ENCODE measurements around the gene ATXN7L3B.
A peak's percentile ranks its signal among the peaks of the same experiment; 100 is the strongest.
"Not testable (repeated sequence)": the region's sequence is repeated elsewhere in the genome, so short reads cannot be mapped to it uniquely, and the experiment has no call there.

The ATXN7L3B gene, protein sequence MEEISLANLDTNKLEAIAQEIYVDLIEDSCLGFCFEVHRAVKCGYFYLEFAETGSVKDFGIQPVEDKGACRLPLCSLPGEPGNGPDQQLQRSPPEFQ

DNA sequence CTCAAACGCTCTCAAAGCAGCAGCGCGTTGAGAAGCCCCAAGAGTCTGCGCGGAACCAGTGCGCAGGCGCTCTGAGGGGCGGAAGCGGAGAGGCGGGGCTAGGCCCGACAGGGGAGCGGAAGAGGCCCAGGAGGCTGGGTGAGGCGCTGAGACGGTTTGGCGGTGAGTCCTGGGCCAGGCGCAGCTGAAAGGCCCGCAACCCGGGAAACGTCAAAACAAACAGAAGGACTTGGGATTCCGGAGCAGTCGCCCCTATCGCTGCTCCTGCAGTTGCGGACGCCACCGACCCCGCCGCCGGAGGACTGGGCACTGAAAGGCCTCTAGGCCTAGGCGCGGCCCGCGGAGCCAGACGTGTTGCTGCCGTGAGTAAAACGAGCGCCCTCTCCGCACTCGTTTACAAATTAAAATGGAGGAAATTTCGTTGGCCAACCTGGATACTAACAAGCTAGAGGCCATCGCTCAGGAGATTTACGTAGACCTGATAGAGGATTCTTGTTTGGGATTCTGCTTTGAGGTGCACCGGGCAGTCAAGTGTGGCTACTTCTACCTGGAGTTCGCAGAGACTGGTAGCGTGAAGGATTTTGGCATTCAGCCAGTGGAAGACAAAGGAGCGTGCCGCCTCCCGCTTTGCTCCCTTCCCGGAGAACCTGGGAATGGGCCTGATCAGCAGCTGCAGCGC, at the start of gene ATXN7L3B:
ATXN7L3B (plus strand) TSS at position 129 of the 679 bp plus-strand sequence; CDS start at position 407, 278 bp downstream.
- peak; percentile 91 for DNase-seq (ENCODE audit: low spot score)

GRCh38 chr12:74488134-74488533, 49.5 kb upstream of the ATXN7L3B start:
- no peak for DNase-seq (ENCODE audit: low spot score)

GRCh38 chr12:74489543-74489942, 48.1 kb upstream of the ATXN7L3B start:
- no peak for DNase-seq (ENCODE audit: low spot score)

GRCh38 chr12:74490390-74491064, 47.1 kb upstream of the ATXN7L3B start:
- DNase-seq (ENCODE audit: low spot score), result no peak

DNA sequence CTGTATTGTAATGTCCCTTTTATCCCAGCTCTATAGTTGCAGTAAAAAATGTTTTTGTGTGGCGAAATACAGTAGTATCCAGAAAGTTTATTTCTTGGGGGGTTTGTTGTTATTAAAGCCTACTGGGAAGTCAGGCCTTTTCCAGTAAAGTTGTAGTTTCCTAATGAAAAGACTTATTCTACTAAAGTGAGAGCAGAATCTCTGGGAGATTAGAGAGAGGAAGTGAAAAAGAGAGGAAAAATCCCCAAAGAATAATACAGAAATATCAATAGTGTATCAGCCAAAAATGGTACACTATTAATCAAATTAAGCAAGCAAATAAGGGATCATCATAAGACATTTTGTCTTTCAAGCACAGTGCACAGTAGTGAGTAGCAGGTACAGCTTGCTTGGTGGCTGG, 46.3 kb upstream of the ATXN7L3B start:
- no peak for DNase-seq (ENCODE audit: low spot score)

DNA sequence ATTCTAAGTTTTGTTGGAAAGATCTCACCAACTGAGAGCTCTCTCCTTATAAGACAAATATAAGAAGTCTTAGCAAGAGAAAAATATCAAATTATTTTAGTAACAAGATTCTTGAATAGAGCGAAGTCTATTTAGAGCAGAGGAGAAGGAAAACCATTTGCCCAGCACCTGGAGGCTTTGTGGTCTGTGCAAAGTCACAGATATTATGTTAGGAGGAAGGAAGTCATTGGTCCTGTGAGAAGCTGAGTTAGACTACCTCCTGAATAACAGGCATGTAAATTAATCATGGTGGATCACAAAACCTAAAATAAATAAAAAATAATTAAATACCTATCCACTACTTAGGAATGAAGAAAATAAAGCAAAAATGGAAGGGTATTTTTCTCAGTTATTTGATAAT, 38.4 kb upstream of the ATXN7L3B start:
- DNase-seq (ENCODE audit: low spot score), result no peak

- not testable (repeated sequence) for DNase-seq (ENCODE audit: low spot score)
These were observed 28.6 kb upstream of the ATXN7L3B start for GRCh38 chr12:74508873-74509657.

GRCh38 chr12:74509886-74510285, 27.7 kb upstream of the ATXN7L3B start:
- DNase-seq (ENCODE audit: low spot score), result no peak

GRCh38 chr12:74514098-74514872, 23.4 kb upstream of the ATXN7L3B start:
- no peak for DNase-seq (ENCODE audit: low spot score)

- no peak for DNase-seq (ENCODE audit: low spot score)
These were observed 21.8 kb upstream of the ATXN7L3B start for GRCh38 chr12:74515849-74516248.

GRCh38 chr12:74526535-74526934, 11.1 kb upstream of the ATXN7L3B start:
- DNase-seq (ENCODE audit: low spot score), result no peak

DNA sequence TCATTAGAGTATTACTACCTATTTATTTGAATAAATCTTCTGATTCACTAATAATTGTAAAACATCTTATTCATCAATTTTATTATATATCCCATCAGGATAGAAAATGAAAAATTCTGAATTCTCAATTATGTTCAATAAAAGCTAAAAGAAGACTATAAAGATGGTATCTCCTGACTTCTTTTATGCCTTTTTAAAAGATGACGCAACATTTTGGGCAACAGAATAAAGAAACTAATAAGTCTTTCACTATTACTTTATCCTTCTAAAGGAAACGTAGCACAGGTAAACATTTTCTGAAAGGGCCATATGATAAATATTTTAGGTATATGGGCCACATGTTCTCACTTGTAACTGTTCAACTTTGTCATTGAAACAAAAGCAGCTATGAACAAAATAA, 10.1 kb upstream of the ATXN7L3B start:
- no peak for DNase-seq (ENCODE audit: low spot score)

GRCh38 chr12:74530676-74531075, 7.0 kb upstream of the ATXN7L3B start:
- no peak for DNase-seq (ENCODE audit: low spot score)

GRCh38 chr12:74535536-74535935, 2.1 kb upstream of the ATXN7L3B start:
- no peak for DNase-seq (ENCODE audit: low spot score)

GRCh38 chr12:74537126-74537706, 419 bp upstream of the ATXN7L3B start:
- no peak for DNase-seq (ENCODE audit: low spot score)

- peak; percentile 38 for DNase-seq (ENCODE audit: low spot score)
These were observed 1.0 kb downstream of the ATXN7L3B start for GRCh38 chr12:74538491-74539258.

DNA sequence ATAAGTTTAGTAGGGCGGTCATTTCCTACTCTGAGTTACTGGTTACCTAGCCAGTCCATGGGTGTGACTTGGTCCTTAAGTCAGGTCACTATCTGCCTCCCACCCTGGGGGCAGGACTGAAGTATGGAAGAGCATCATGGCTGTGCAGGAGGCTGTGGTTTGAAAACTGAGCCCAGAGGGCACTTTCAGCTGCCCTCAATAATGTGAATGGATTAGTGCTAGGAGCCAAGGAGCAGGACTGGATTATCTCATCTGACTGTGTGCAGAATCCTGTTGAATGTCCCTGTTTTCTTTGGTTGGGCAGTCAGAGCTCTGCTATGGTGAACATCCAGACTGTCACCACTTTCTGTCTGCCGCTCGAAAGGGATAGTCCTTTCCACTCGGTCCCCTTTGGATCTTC, 1.6 kb downstream of the ATXN7L3B start:
- DNase-seq (ENCODE audit: low spot score), result no peak

- DNase-seq (ENCODE audit: low spot score), result peak; percentile 37
These were observed 2.3 kb downstream of the ATXN7L3B start for GRCh38 chr12:74539765-74540526.

DNA sequence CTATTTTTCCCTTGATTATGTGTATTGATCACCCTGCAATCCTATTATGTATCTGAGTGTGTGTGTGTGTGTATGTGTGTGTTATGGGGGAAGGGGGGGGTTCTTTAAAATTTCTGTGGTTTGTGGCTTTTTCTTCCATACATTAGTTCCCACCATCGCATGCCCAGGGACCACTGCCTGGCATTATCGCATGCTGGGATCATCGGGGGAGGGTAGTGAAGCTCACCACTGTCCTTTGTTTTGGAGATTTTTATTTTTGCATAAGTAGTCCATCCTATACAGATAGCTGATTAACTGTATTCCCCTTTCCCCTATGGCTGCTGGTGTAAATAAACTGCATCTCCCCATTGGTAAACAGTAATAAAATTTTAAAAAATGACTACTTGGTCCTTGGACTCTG, 3.4 kb downstream of the ATXN7L3B start:
- no peak for DNase-seq (ENCODE audit: low spot score)

GRCh38 chr12:74547249-74547648, 9.6 kb downstream of the ATXN7L3B start:
- no peak for DNase-seq (ENCODE audit: low spot score)
